HPDE6-E6E7 (cell line): ENCODE results near the gene RIGI.
"Not testable (repeated sequence)": the region's sequence is repeated elsewhere in the genome, so short reads cannot be mapped to it uniquely, and the experiment has no call there.

ENCODE experiments used
- DNase-seq: peaks from one replicate; pipeline ENCODE4 v3.0.0; 2011; ENCODE audit warnings: missing footprints; ENCODE audit errors: extremely low spot score

The RIGI gene

DNA sequence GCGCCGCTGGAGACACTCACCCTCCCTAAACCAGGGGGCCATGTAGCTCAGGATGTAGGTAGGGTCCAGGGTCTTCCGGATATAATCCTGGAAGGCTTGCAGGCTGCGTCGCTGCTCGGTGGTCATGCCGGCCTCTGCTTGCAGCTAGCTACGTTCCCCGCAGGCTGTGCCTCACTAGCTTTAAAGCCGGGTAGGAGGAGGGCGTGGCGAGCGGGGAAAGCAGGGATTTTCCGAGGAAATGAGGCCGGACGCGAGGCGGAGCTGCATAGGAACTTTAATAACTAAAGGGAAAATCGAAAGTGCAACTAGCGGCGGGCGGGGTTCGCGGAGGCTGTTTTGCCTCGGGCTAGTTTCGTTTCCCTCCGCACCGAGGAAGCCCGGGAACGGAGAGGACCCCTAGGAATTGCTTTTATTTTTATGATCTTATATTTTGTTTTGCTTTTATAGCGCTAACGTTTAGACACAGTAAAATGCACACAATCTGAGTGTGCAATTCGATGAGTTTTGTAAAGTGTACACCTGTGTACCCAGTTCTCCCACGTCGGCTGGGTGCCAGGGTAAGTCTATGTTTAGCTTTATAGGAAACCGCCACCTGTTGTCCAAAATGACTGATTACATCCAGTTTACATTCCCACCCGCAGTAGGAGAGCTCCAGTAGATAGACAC lies at the start of gene RIGI:
Gene RIGI, minus strand, starts transcription at position 156 of the 666 bp plus-strand sequence. Its CDS starts 30 bp downstream, at position 126.
- DNase-seq = peak; percentile 63

DNA sequence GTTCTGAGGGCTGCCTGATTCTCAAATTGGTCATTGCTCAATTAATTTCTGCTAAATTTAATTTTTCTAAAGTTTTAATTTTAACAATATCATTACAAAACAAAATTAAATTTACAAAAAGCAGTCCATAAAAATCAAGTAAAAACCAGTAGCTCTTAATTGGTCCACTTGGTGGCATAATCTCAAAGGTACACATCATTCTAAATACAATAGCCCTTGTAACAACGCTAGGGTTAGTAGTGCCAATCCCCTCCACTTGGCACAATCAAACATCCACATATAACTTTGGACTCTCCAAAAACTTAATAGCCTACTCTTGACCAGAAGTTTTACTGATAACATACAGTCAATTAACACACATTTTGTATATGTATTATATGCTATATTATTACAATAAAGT lies 48.9 kb upstream of the RIGI start:
- DNase-seq = no peak

DNA sequence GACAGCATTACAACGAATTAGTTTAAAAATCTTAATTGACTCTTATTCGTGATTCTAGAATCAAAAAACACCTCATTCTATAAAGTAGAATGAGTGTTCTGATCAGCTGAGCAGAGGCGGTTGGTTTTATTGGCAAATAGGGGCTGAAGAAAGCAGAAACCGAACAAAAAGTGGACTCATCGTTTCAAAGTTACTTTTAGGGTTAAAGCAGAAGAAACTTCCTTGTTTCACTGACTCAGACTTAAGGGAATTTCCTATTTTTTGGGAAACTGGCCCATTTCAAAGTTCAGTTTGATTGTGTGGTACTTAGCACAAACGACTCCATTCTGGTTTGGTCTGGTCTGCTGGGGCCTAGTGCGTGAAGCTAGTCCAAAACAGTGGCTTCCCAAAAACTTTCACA lies 47.8 kb upstream of the RIGI start:
- no peak for DNase-seq

DNA sequence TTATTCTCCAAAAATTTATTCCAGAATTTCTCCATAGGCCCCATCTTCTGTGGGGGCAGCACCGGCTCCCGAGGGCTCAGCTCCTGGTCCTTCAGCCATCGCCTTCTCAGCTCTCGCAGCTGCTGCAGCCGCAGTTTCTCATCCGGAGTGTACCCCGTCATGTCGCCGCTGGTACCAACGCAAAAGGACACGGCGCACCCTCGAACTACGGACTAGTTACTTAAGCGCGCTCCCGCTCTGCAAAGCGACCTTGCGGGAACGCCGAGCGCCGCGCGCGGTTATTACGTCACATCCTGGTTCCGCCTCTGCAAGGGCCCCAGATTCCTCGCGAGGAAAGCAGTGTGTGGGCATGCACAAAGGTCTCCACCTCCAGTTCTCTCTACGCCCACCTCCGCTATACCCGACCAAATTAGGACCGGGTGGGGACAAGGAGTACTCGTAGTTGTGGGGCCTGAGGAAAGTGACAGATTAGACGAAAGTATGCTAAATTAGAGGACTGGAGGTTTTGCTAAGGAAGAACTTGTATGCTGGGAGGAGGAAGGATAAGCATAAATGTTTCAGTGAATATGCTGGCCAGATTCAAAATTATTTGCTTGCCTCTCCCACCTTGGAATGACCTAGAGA lies 47.0 kb upstream of the RIGI start, which contains the start of gene NDUFB6:
Gene NDUFB6, minus strand, starts transcription at position 260 of the 624 bp plus-strand sequence. Its CDS starts 99 bp downstream, at position 161.
- DNase-seq = peak; percentile 83

DNA sequence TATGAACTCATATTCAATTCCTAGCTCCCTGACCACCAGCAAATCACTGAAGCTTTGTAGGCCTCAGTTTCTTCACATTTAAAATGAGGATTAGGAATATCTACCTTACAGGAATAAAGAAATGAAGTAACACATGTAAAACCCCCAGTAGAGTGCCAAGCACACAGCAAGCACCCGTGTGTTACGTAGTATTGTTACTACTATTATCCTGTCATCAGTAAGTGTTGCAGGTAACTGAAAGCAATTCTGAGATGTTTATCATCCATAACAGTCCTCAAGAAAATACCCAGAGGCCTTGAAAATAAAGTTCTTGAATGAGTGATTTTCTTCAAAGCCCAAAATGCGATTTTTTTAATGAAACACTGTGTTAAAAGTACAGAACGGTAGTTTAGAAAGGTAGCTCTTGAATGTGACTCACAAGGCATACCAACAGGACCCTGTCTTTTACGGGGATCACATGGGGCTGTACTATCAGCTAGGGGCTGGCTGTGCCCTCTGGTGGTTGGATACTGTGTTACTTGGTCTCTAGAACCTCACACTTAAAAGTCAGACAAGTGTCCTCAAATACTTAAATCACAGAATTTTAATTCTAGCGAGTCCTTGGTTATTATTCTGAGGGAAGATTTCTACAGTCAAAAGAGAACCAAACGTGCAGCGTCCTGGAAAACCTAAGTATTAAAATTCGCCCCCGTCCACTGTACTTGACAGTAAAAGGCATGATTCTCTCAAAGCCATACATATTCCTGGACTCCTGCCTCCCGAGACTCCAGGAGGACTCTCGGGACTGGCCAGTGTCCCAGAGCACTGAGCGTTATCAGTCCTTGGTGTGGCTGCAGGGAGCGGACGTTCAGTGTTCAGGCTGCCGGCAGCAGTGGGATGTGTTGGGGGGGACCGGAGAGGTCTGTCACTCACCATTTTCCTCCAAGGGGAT lies 46.2 kb upstream of the RIGI start:
- DNase-seq = peak; percentile 85

DNA sequence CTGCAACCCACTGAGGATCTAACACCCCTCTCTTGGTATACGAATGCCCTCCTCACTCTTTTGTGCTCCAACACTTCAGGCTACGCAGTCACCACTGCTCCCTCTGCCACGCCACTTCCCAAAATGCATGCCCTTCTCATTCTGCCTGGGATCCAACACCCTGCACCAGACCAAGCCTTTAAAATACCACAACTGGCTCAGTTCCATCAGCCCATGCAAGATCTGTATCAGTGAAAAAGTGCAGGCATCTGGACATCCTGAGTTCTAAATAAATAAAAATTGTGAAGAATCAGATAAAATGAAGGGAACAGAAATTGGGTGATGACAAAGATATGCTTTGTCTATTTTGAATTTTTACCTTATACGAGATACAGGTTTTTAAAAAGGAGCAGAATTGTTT lies 44.3 kb upstream of the RIGI start:
- DNase-seq = no peak

DNA sequence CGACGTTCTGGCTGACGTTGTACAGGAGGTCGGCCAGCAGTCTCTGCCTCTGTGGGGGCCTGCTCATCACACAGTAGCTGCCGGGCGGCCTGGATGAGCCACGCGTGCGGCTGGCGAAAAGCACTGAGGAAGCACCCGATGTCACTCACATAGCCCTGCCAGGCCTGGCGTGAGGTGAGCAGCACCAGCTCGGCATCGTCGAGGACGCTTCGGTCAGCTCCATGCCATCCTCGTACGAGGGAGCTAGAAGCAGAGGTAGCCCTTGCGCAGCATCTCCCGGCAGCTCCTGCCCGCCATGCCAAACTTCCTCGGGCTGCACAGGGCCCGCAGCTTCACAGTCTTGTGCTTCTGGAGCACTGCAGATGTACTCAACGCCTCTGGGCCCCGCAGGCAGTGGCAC lies 40.8 kb upstream of the RIGI start:
- no peak for DNase-seq

DNA sequence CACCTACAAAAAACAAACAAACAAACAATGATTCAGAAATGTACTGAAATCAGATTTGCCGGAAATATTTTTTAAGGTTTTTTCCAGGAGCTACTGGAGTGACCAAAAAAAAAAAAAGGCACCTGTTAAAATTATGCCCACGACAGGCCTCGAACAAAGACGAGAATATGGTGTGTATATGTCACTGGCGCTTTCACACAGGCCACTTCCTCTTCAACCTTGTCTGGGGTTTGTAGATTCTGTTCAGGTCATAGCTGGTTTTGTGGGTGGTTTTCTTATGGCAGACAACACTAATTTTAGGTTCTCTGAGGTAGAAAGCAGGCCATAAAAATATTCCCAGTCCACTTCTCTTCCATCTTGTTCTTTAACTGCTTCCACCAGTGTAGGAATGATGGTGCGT lies 40.0 kb upstream of the RIGI start:
- DNase-seq = no peak

DNA sequence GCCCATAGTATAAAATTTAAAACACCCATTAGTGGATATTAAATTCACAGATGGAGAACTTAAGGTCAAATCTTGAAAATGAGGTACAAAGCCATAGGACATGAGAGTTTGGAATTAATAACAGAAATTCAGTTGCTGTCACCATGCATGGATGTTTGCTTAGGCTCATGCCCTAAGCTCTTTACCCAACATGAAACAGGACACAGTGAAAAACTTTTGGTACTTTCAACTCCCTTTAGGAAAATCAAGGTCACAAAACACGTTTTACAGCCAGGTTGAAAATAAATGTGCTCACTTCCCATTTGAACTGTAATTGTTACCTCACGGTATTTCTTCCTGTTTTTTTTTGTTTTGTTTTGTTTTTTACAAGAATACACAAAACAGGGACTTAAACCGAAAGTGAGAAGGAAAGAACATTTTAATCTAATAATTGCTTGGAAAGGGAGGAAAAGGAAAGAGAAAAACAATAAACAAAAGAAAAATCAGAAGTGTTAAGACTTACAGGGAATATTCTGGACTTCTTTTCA lies 32.5 kb upstream of the RIGI start:
- no peak for DNase-seq

DNA sequence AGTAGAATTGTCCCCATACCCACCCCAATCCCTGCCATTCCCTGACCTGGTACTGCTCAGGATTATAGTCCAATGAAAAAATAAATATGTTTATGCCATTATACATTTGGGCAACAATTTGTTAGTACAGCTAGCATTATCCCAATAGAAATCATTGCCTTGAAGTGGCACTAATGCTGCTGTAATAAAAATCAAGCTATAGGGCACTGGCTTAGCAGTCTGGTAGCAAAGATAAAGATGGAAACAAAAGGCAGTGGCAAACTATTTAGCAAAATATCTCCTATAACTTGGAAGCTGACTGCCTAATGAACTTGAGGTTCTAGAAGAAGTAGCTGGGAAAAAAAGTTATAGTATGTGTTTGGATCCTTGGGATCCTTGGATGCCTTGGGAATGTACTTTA lies 28.6 kb upstream of the RIGI start:
- DNase-seq = no peak

DNA sequence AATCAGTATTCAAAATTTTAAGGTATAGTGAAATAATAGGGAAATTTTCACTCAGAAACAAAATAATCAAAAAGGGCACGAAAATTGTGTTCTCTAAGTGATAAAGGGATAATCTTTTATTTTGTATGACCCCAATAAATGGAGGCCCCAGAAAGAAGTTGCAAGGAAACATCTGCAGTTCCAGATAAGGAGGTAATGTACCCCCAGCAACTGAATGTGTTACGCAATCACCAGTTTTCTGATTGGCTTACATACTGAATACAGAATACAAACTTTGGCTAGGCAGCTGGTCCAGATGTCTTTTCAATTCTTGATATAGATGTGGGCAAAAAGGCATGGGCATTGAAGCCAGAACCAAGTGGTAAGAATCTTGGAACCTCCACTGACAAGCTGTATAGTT lies 28.1 kb upstream of the RIGI start:
- no peak for DNase-seq

DNA sequence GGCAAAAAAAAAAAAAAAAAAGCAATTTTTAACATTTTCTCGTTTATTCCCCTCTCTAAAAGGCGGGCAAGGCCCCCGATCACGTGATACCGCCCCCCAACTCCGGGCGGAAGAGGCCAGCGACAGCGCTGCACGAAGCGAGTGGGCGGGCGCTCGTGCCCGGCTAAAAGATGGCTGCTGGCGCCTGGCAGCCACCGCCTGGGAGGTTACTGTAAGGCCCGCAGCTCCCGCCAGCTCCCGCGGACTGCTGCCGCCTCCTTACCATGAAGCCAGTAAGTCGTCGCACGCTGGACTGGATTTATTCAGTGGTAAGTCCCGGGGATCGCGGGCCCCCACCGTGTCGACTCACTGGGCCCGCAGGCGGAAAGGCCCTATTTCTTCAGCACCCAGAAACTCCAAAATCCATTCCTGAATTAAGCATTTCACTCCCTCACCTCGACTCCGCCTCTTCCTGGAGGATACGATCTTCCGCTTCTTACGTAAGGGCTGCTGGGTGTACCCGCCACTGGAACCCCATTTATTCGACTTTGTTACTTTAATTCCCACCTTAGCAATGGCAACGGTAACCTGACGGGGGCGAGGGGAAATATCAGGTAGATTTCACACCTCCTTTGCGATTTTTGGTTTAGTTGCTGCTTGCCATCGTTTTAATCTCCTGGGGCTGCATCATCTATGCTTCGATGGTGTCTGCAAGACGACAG lies 26.3 kb upstream of the RIGI start, which contains the start of the genes SMIM27 and TOPORS:
Gene SMIM27, plus strand, starts transcription at position 156 of the 701 bp plus-strand sequence. Its CDS starts 108 bp downstream, at position 264.
Gene TOPORS, minus strand, starts transcription at position 415 of the 701 bp plus-strand sequence. Its CDS starts 150 bp downstream, at position 265.
- DNase-seq = peak; percentile 73

DNA sequence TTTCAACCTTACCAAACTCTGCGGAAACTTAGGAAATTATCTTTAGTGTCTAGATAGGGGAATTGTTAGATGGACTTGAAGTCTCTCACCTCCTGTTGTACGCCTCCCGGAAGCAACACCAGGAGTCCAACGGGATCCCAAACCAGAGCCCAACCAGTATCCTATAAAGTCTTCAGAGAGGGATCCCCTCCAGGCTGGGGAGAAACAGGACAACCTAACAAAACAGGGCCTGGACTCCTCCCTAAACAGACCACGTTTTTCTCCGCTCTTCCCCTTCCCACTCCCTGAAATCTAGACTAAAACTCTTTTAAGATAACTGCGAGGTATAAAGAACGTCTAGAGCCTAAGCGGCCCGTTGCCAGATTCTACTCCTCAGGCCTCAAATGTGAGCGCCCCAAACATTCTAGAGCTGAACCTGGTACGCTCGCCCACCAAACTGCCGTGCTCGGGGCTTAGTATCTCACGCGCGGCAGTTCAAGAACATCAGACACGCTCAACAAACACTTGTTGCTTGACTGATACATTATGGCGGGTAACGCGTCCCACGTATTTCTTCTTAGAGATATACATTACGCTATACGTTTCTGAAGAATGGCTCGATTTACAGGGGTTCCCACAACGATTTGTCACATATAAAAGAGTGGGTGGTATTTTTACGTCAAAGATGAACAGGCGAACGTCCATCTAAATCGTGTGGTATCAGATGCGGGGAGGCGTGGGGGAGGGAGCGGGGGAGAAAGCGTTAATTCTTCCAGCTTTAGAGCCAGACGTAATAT lies 25.5 kb upstream of the RIGI start:
- DNase-seq = no peak

DNA sequence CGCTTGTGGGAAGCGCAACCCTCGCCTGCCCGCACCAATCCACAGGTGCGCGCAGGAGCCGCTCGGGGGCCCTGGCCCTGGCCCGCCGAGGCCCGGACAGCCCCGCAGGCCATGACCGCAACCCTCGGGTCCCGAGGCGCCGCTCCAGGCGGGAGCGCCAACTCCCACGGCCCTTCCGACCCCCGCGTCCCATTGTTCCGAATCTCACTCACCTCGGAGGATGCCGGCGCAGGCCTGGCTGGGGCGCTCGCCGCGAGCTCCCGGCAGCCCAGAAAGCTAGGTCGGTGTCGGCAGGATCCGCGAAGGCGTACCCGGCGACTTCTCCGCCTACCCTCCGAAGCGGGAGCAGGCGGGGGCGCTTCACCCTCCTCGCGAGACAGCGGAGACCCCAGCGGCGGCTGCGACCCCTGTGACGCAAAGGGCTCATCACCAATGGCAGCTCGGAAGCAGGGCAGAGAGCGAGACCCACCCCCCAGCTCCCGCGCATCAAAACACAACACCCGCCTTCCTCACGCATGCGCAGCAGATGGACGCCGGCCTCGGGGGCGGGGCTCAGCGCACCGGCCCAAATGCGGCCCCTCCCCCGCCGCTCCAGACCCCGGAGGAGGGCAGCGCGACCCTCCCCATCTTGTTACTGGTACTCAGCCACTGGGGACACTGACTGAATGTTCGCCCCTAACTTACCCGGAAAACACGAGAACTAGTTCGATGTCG lies 24.7 kb upstream of the RIGI start:
- DNase-seq = peak; percentile 92

DNA sequence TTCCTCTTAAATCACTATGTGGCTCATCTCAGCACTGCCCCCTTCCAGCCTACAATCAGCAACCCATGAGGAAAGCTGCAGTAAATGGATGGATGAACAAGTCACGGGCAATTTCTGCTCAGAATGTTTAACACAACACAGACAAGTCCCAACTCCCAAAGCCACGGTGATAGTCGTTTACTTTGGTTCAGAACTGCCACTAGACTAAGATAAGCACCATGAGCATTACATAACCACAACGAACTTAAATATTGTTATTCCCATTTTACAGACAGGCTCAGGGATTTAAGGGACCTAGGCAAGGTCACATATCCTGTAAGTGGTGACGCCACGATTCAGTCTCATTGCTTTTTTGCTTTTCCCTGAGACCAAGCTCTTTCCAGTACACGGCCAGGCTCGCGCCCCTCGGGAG lies 24.2 kb upstream of the RIGI start:
- no peak for DNase-seq

DNA sequence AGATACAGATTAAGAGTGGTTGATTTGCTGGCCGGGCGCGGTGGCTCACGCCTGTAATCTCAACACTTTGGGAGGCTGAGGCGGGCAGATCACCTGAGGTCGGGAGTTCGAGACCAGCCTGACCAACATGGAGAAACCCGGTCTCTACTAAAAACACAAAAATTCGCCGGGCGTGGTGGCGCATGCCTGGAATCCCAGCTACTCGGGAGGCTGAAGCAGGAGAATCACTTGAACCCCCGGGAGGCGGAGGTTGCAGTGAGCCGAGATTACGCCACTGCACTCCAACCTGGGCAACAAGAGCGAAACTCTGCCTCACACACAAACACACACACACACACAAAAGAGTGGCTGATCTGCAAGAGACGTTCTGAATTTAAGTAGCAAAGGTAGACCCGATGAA lies 22.2 kb upstream of the RIGI start:
- DNase-seq = not testable (repeated sequence)

DNA sequence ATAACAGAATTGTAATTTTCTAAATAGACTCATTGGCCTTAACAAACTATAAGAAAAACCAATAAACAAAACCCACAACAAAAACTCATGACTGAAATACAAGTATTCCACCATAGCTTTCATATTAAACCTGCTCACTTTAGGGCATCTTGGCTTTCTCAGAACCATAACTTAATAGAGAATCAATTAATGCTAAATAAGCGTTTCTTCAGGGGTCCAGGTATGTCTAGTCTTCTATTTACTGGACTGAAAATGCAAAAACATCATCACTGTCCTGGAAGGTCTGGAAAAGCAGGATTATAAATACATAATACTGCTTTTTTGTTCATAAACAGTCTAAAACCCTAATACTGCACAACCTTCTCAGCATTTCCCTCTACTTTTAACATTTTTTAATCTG lies 19.9 kb upstream of the RIGI start:
- DNase-seq = no peak

DNA sequence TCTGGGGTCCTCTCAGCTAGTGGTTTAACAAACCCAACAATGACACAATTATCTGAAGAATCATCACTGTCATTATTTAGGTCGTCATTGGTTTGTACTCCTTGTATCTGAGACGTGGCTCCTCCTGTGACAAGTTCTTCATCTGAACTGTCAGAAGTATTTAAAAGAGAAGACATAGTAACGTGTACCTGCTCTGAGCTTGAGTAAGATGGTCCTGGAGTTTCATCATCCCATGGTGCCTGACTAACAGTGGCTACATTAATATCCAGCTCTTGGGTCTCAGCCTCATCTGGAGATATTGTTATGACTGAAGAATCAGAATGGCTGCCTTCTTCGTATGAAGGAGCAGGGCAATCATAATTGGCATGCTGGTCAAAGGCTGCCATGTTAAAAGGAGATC lies 17.1 kb upstream of the RIGI start:
- DNase-seq = no peak

DNA sequence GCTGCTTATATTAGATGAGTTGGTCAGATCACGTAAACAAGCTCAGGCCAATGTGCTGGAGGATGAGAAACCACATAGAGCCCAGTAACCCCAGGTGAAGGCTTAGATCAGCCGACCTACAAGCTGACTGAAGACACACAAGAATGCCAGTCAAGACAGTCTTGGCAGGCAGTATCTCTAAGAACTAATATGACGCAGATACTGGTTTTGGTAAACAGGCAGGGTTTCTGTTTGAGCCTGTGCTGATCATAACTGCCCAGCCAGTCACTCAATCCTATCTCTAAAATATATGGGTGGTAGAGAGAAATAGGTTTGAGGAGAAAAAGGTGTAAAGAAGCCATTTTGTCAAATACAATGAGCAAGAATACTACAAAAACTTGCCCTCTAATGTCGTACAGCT lies 7.8 kb upstream of the RIGI start:
- DNase-seq = no peak

DNA sequence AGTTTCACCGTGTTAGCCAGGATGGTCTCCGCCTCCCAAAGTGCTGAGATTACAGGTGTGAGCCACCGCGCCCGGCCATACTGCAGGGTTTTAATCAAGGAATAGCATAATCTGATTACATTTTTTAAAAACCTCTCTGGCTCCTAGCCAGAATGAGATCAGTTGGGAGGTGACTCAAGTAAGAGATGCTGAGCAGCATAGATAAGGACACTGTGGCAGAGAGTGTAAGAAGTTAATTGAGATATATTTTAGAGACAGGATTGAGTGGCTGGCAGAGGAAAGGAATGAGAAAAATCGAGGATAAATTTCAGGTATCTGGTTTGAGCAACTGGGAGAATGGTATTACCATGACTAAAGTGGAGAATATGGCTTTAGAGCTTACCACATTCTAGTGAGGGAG lies 7.3 kb upstream of the RIGI start:
- DNase-seq = no peak
